ENCODE data around the gene SNX9.
A peak's percentile ranks its signal among the peaks of the same experiment; 100 is the strongest.

SNX9 gene

GRCh38 chr6:157978021-157978783, 155.2 kb downstream of the SNX9 start:
- DNase-seq (ENCODE audit: low spot score) = no peak

- DNase-seq (ENCODE audit: low spot score) = no peak
These were observed 157.5 kb downstream of the SNX9 start for GRCh38 chr6:157980288-157981131.

- no peak for DNase-seq (ENCODE audit: low spot score)
These were observed 158.0 kb downstream of the SNX9 start for GRCh38 chr6:157981132-157981394.

GRCh38 chr6:157981395-157982101, 158.5 kb downstream of the SNX9 start, which contains the start of gene SYNJ2:
TSS of gene SYNJ2 (plus strand) at chr6:157981863. CDS start at chr6:157981962, 99 bp downstream.
- DNase-seq (ENCODE audit: low spot score) = peak; percentile 95

GRCh38 chr6:157982102-157982562, 159.1 kb downstream of the SNX9 start:
- no peak for DNase-seq (ENCODE audit: low spot score)

GRCh38 chr6:157982563-157983405, 159.7 kb downstream of the SNX9 start:
- DNase-seq (ENCODE audit: low spot score) = peak; percentile 85

- no peak for DNase-seq (ENCODE audit: low spot score)
These were observed 160.5 kb downstream of the SNX9 start for GRCh38 chr6:157983406-157984119.

GRCh38 chr6:157984128-157984527, 161.1 kb downstream of the SNX9 start:
- no peak for DNase-seq (ENCODE audit: low spot score)

- DNase-seq (ENCODE audit: low spot score) = no peak
These were observed 161.7 kb downstream of the SNX9 start for GRCh38 chr6:157984686-157985225.

GRCh38 chr6:157985378-157986155, 162.5 kb downstream of the SNX9 start:
- peak; percentile 70 for DNase-seq (ENCODE audit: low spot score)

- DNase-seq (ENCODE audit: low spot score) = no peak
These were observed 165.0 kb downstream of the SNX9 start for GRCh38 chr6:157987788-157988699.

GRCh38 chr6:157988700-157989063, 165.6 kb downstream of the SNX9 start:
- DNase-seq (ENCODE audit: low spot score) = no peak

GRCh38 chr6:157989541-157990289, 166.7 kb downstream of the SNX9 start:
- no peak for DNase-seq (ENCODE audit: low spot score)

GRCh38 chr6:157990321-157991066, 167.4 kb downstream of the SNX9 start:
- no peak for DNase-seq (ENCODE audit: low spot score)

- DNase-seq (ENCODE audit: low spot score) = no peak
These were observed 168.0 kb downstream of the SNX9 start for GRCh38 chr6:157991067-157991432.

GRCh38 chr6:157993076-157993475, 170.0 kb downstream of the SNX9 start:
- DNase-seq (ENCODE audit: low spot score) = no peak

GRCh38 chr6:157994125-157994795, 171.2 kb downstream of the SNX9 start:
- DNase-seq (ENCODE audit: low spot score) = no peak

All from HuH-7 (cell line).